ENCODE data around the gene SYMPK. TPM values are rescaled to one million over a fixed set of nuclear protein-coding genes. Genes with fewer than 3 reads are reported as not detected.
A peak's percentile ranks its signal among the peaks of the same experiment; 100 is the strongest.

Gene SYMPK
- total RNA-seq, 1 donor from 2014 or later: 103 TPM

DNA sequence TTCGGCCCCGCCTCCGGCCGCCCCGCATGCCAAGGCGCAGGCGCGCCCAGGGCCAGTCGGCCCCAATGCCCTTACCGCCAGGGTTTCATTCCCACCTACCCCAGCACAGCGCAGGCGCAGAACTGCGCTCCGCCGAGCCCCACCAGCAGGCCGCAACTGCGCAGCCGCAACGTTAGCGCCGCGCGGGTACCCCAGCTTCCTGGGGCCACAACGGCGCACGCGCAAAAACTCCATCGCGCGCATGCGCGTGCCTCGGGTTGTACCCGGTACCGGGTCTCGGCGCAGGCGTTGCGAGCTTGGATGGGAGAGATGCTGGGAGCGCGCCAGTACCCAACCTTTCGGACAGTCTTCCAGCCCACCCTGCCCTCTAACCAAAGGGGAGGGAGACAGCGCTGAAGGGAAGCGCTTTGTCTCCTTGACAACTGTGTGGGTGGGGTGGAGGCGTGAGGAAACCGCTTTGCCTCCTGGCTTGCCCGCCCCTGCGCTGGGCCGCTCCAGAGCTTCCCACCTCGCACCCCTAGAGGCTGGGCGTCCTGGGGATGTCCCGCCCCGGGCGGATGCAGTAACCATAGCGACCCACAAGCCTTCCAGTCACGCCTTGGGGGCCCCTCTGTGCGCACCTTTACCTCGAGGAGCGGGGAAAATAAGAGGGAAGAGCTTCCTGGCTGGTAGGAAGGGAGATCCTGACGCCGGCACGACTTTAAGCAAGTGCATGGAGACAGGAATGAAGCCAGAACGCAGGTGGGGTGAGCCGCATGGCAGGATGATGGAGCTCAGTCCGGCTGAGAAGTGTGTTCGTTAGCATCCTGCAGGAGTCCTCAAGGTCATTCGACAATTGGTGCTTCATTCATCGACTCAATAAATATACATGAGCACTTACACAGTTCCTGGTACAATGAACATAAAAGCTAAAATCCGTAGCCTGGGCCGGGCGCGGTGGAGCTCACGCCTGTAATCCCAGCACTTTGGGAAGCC lies 40.0 kb upstream of the SYMPK start:
- intact Hi-C loops (cut with DNase I): loop anchor here (1.0 to 2.0 kb wide), 4 partner anchors 17 to 92 kb away; partner anchors contain the start of genes CCDC61, IRF2BP1 and SYMPK
- H3K4me1 ChIP-seq: peaks cover 7 to 9% of the 10 kb centered on the region in 2 donors
- H3K4me3 ChIP-seq: peak overlapping the region; percentile 72 to 86
- peak; percentile 88 to 99 for DNase-seq (ENCODE audit: low spot score in 2 of 2)
- H3K36me3 ChIP-seq: peaks cover 16 to 17% of the 10 kb centered on the region in 2 donors
- TF ChIP-seq, protein P1, sequence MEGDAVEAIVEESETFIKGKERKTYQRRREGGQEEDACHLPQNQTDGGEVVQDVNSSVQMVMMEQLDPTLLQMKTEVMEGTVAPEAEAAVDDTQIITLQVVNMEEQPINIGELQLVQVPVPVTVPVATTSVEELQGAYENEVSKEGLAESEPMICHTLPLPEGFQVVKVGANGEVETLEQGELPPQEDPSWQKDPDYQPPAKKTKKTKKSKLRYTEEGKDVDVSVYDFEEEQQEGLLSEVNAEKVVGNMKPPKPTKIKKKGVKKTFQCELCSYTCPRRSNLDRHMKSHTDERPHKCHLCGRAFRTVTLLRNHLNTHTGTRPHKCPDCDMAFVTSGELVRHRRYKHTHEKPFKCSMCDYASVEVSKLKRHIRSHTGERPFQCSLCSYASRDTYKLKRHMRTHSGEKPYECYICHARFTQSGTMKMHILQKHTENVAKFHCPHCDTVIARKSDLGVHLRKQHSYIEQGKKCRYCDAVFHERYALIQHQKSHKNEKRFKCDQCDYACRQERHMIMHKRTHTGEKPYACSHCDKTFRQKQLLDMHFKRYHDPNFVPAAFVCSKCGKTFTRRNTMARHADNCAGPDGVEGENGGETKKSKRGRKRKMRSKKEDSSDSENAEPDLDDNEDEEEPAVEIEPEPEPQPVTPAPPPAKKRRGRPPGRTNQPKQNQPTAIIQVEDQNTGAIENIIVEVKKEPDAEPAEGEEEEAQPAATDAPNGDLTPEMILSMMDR (IDR thresholded peaks at IDR 0.05): no peak
- no peaks in the 10 kb centered on the region for H3K27me3 ChIP-seq
- H3K27ac ChIP-seq: peak overlapping the region; percentile 39 to 57
- H3K9me3 ChIP-seq: no peaks in the 10 kb centered on the region

DNA sequence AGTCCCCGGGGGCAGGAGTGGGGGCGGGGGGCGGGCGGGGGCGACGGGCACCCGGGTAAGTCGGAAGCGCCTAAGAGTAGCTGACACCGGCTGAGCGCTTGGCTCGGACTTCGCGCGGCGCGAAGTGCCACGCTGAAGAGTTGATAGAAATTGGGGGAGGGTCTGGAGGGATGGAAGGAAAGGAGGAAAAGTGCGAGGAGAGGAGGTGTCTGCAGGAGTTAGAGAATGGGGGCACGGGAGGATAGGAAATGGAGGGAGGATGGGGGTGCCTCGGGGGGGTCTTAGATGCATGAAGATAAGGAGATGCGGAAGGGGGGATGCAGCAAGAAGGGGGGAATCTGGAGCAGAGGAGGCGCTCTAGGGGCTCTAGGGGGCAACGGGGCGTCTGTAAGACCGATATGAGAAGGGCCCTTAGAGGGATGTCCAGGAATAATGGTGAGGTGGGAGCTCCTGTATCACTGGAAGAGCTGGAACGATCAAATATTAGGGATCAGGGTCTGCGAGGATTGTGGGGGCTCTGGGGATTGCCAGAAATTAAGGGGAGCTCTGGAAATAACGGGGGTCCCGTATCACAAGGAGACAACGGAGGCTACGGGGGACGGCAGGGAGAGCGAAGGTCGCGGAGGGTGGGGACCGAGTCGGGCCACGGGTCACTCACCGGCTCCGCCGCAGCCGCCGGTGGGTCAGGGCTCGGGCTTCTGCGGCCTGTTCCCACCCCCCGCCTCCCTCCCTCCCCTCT lies 39.1 kb upstream of the SYMPK start, which contains the start of gene MYPOP:
MYPOP (minus strand) TSS at position 702 of the 739 bp plus-strand sequence. CDS start 840 bp downstream, outside the sequence.
- no peak for DNase-seq (ENCODE audit: low spot score in 2 of 2)
- peak within 1 kb of the TSS; percentile 72 to 86 for H3K4me3 ChIP-seq
- H3K4me1 ChIP-seq: peaks cover 7 to 9% of the 10 kb centered on the region in 2 donors
- no peaks in the 10 kb centered on the region for H3K9me3 ChIP-seq
- intact Hi-C loops (cut with DNase I): loop anchor here (1.0 to 2.0 kb wide), 3 partner anchors 25 to 93 kb away; partner anchors contain the start of genes CCDC61 and SYMPK
- TF ChIP-seq, protein P1 (IDR thresholded peaks at IDR 0.05): no peak
- H3K36me3 ChIP-seq: peaks cover 16 to 18% of the 10 kb centered on the region in 2 donors
- H3K27me3 ChIP-seq: no peaks in the 10 kb centered on the region
- peak within 1 kb of the TSS; percentile 39 to 57 for H3K27ac ChIP-seq

DNA sequence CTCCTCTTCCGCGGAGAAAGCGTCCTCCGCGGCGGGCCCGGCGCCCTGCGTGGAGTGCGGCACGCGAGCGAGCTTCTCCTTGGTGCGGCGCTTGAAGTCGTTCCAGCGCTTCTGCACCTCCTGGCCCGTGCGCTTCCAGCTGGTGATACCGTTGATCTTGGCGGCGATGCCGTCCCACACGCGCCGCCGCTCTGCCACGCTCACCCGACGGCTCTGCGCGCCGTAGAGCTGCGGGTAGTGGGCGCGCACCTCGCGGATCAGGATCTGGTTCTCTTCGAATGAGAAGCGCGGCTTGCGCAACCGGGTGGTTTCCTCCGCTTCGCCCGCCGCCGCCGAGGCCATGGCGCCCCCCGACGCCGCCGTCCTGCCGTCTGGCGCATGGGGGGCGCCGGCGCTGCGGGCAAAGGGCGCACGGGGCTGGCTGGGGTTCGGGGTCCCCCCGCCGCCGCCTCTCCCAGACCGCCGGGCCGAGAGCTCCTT lies 38.5 kb upstream of the SYMPK start:
- no peak overlapping the region for H3K27ac ChIP-seq
- peaks cover 7 to 9% of the 10 kb centered on the region in 2 donors for H3K4me1 ChIP-seq
- no peaks in the 10 kb centered on the region for H3K9me3 ChIP-seq
- TF ChIP-seq, protein P1 (IDR thresholded peaks at IDR 0.05): no peak
- peak in 1 of 2 donors; percentile 78 for DNase-seq (ENCODE audit: low spot score in 2 of 2)
- peak overlapping the region; percentile 72 to 86 for H3K4me3 ChIP-seq
- H3K27me3 ChIP-seq: no peaks in the 10 kb centered on the region
- H3K36me3 ChIP-seq: peaks cover 16 to 18% of the 10 kb centered on the region in 2 donors
- intact Hi-C loops (cut with DNase I): no loop called here

DNA sequence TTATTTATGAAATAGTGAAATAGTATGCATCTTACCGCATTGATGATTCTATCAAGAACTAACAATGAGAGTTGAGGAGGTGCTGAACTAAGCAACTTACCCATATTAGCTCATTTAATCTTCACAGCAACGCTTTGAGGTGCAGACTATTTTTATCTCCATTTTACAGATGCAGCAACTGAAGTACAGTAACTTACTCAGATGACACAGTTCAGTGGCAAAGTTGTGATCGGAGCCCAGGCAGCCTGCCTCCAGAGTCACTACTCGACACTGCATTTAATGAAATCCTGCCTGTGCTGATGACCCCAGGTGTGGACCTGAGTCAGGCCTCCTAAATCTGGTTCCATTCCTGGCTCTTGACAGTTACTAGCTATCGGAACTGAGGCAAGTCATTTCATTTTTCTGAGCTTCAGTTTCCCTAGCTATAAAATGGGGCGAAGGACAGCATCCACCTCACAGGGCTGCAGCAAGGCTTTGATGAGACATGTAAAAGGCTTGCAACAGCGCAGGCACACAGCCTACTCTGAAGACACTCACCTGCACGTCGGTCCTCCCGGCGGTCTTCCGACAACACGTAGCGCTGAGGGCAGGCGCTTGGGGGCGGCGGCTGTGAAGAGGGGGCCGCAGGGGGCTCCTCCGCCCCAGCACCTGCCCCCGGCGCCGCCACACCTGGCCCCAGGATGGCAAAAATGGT lies 37.9 kb upstream of the SYMPK start:
- Histone ChIP-seq H3K27me3 (no peaks in the 10 kb centered on the region), H3K27ac (no peak overlapping the region), H3K4me3 (peak overlapping the region; percentile 72 to 86), H3K9me3 (no peaks in the 10 kb centered on the region), H3K4me1 (peaks cover 7 to 9% of the 10 kb centered on the region in 2 donors), H3K36me3 (peaks cover 18 to 22% of the 10 kb centered on the region in 2 donors)
- intact Hi-C loops (cut with DNase I): no loop called here
- TF ChIP-seq, protein P1 (IDR thresholded peaks at IDR 0.05): no peak
- no peak for DNase-seq (ENCODE audit: low spot score in 2 of 2)
